HG02840 (cell line): ENCODE measurements around the gene CRYGN.

ENCODE experiments used
- ATAC-seq: cut with Tn5 transposase; IDR thresholded peaks from one replicate; pipeline ENCODE4 v1.9.1; 2021; ENCODE audit warnings: mild to moderate bottlenecking, moderate library complexity, moderate number of reproducible peaks; ENCODE audit not compliant: unreplicated experiment, low FRiP score

Gene CRYGN

DNA sequence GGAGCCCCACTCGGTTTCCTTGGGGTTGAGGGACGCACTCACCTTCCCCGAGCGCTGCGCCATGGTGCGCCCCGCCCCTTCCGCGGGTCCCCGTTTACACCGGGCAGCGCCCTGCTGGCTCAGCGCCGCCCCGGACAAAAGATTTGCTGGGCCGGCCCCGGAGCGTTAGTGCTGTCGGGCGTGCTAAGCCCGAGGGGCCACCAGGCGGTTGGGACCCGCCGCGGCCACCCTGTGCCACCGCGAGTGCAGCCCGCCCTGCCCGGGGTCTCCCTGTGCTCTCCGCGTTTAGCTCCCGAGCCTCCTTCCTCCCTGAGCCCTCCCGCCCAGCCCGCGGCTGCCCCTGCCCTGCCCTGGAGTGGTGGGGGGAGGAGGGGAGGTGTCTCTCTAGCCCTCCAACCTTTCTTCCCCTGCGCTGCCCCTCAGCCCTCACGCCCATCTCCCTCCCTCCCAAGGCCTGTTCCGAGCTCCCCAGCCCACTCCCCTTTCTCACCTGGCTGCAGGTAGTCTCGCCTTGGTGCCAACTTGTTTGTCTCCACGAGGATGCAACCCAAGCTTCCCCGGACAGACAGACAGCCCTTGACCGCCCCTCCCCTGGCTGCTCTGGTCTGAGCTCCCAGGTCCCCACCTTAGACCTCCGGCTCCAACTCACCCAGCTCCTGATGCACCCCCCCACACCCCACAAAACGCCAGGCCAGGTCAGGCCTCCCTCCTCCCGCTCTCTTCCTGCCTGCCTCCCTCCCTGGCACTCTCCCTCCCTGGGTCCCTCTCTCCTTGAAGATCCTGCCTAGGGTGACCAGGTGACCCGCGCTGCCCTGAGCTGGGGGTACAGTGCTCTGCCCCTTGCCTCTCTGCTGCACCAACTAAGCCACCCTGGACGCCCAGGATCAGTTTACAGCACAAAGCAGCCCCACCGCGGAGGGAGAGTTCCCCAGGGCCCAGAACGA, at the start of gene CRYGN:
Gene CRYGN, minus strand, starts transcription at position 287 of the 944 bp plus-strand sequence. Its CDS starts 224 bp downstream, at position 63.
- no peak for ATAC-seq

- ATAC-seq = no peak
Measured at GRCh38 chr7:151489498-151489897, 49.6 kb upstream of the CRYGN start.

DNA sequence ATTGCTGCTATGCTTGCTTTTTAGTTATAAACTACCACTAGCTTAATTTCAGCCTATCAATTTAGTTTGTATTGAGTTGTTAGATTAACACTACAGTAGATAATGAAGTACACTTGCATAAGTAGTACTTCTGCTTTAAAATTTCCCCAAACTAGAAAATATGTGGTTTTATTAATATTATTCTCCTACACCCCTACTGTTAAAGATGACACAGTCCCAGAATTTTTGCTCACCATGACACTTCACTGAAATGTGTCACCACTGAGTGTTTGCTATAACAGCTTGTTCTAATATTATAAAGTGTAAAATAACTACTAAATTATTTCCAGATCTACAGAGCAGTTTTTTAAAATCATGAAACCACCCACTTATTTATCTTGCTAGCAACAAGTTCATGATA, 48.2 kb upstream of the CRYGN start:
- ATAC-seq = no peak

DNA sequence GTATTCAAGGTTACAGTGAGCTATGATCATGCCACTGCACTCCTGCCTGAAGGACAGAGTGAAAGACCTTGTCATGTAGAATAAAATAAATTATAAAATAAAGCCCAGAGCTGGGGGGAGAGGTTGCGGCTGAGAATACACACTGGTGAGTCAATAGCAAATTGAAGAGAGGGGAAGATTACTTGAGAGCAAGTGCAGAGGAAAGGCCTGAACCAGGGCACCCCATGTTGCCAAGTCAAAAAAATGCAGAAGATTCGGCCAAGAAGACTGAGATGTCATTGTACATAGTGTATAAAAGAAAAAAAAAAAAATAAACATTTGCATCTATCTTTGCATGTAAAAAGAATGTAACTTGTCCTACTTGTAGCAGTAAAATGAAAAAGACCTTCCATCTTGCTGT, 47.3 kb upstream of the CRYGN start:
- ATAC-seq = no peak

DNA sequence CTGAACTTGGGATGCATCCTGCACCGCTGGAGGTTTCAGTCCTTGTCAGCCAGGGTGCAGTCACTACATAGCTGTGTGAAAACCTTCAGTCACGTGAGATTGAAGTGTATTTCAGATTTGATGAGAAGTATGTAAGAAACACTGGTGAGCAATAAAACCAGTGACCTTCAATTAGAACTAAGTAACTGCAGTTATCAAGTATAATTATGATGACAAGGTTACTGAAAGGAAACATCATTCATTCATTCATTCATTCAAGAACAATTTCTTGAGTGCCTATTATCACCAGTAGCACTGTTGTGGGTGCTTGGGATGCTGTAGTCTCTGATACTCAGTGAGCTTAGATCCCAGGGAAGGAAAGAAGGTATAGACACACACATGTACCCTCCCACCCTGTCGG, 46.1 kb upstream of the CRYGN start:
- no peak for ATAC-seq

- ATAC-seq = no peak
Measured at GRCh38 chr7:151484971-151485707, 45.2 kb upstream of the CRYGN start.

- no peak for ATAC-seq
Measured at GRCh38 chr7:151483711-151483983, 43.7 kb upstream of the CRYGN start.

DNA sequence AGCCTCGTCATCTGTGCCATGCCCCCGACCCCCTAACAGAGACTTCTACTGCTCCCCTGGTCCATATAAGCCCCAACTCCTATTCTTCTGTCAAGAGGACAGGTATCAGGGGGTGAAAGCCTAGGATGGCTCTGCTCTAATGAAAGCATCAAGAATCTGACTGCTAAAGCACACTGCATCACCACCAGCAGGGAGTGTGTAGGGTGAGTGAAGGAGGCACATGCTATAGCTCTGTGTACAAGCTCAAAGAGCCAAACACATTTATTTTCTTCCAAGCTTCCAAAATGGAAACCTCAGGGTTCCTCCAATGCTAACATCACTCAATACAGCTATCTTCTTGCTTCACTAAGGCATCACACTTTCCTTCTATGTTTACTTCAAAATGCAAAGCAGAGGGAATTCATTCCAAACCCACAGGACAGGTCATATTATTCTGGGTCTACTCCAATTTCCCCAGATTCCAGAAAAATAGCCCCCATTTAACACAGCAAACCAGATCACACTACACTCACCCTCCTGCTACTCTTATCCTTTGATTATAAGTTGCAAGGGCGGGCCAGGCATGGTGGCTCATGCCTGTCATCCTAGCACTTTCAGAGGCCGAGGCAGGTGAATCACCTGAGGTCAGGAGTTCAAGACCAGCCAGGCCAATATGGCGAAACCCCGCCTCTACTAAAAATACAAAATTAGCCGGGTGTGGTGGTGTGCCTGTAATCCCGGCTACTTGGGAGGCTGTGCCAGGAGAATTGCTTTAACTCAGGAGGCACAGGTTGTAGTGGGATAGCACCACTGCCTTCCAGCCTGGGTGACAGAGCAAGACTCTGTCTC, 43.2 kb upstream of the CRYGN start:
- ATAC-seq = no peak

- ATAC-seq = no peak
Measured at GRCh38 chr7:151481650-151482505, 41.9 kb upstream of the CRYGN start.

- ATAC-seq = no peak
Measured at GRCh38 chr7:151477867-151478266, 37.9 kb upstream of the CRYGN start.

GRCh38 chr7:151472644-151473380, 32.9 kb upstream of the CRYGN start:
- peak; percentile 43 for ATAC-seq

DNA sequence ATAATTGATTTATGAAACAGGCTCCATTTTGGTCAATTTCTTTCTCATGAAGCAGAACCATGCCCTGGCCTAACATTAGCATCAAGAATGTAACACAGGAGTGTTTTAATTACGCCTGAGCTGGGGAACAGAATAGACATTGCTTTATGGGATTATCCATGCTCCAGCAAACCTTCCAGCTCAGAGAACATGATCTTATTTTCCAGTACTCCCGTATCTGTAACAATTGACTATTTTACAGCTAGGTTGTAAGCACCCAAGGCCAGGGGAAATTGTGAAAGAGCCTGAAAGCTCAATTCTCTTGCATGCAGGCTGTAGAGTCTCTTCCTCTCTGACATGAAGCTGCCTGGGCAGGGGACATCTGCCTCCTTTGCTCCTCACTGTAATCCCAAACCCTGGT, 30.8 kb upstream of the CRYGN start:
- no peak for ATAC-seq

GRCh38 chr7:151469281-151469680, 29.3 kb upstream of the CRYGN start:
- ATAC-seq = no peak

- ATAC-seq = no peak
Measured at GRCh38 chr7:151468217-151469018, 28.5 kb upstream of the CRYGN start.

DNA sequence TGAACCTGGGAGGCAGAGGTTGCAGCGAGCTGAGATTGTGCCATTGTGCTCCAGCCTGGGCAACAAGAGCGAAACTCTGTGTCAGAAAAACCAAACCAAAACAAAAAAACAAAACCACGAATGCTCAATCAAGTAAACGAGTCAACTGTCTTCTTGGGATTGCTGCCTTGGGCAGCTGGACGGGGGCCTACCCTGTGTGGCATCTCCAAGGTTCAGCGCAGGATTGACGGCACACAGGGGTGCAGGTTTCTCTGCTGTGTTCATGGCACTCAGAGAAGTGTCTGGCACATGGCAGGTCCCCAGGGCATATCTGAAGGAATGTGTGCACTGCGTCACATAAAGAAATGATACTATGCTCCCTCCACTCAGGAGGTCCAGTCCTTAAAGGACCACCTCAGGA, 25.2 kb upstream of the CRYGN start:
- ATAC-seq = no peak

GRCh38 chr7:151462306-151462779, 22.4 kb upstream of the CRYGN start:
- no peak for ATAC-seq

- ATAC-seq = no peak
Measured at GRCh38 chr7:151461942-151462230, 21.9 kb upstream of the CRYGN start.

DNA sequence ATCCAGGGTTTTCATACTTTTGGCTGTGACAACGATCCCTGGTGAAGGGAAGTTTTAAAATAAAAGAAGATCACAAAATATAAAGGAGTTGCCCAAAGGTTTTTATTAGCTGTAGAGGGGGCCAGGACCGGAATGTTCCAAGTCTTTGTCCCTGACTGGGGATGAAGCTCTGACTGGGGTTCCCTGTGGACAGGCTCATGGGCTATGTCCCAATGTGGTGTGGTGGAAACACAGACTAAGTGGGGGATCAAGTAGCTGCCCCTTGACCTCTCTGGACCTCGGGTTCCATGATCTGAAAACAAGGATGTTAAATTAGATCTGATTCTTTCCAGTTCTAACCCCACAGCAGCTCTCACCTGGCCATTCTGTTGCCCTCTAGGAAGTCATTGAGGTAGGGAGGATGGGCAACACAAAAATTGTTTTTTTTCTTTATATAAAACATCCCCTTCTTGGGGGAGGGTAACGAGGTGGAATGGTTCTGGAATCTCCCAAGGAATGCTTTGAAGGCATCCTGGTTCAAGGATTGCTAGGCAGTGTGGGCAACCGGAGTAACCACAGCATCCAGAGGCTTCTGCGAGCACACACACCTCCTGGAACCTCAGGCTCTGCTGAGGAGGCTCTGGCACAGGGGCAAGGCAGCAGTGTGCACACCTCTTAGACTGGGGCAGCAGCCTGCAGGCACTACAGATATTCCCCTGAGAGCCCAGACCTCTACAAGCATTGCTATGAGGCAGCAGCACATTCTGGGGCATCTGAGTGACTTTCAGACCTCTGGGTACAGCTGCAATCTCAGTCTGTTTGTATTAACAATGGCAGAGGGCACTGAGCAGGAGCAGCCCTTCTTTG, 21.4 kb upstream of the CRYGN start:
- ATAC-seq = no peak
